H1 (cell line): ENCODE data around the gene GGA2. TPM values are rescaled to one million over a fixed set of nuclear protein-coding genes. Genes with fewer than 3 reads are reported as not detected.

ENCODE experiments used
- BACH1 ChIP-seq: IDR thresholded peaks from 2 replicates; pipeline ENCODE4 v1.6.1; 2012; ENCODE audit warnings: low read length, improper control_type of control experiment
- CEBPB ChIP-seq: IDR thresholded peaks from 2 replicates; pipeline ENCODE4 v1.6.1; 2012; ENCODE audit warnings: low read depth, low read length
- CHD7 ChIP-seq: fragments of 300-600 bp; sonication (generic); IDR thresholded peaks from 2 replicates; pipeline ENCODE4 v1.7.1; 2012; ENCODE audit warnings: low read length, moderate library complexity, mild to moderate bottlenecking, inconsistent platforms; ENCODE audit not compliant: insufficient replicate concordance
- GABPA ChIP-seq: IDR thresholded peaks from 2 replicates; pipeline ENCODE4 v1.6.1; 2011; ENCODE audit warnings: mild to moderate bottlenecking, low read length, moderate library complexity, borderline replicate concordance; ENCODE audit not compliant: insufficient read depth
- POLR2A ChIP-seq, 2 experiments: IDR thresholded peaks; 1 replicate in 1 of 2; 2 replicates in 1 of 2; pipeline ENCODE4 v1.6.1; 2011; ENCODE audit warnings: low read depth in 2 of 2, low read length in 2 of 2, mild to moderate bottlenecking in 2 of 2; ENCODE audit errors: control extremely low read depth in 1 of 2
- SIN3A ChIP-seq, 2 experiments: IDR thresholded peaks in 1 of 2; conservative IDR thresholded peaks in 1 of 2; 2 replicates each; pipeline ENCODE4 v1.6.1; 2011 to 2012; ENCODE audit warnings: low read length in 2 of 2, improper control_type of control experiment in 1 of 2, low read depth in 1 of 2, mild to moderate bottlenecking in 1 of 2
- SP1 ChIP-seq: IDR thresholded peaks from 2 replicates; pipeline ENCODE4 v1.6.1; 2011; ENCODE audit warnings: low read depth, low read length
- SP4 ChIP-seq: IDR thresholded peaks from 2 replicates; pipeline ENCODE4 v1.6.1; 2012; ENCODE audit warnings: low read length, inconsistent platforms
- TAF1 ChIP-seq: IDR thresholded peaks from 2 replicates; pipeline ENCODE4 v1.6.1; 2011; ENCODE audit warnings: mild to moderate bottlenecking, low read depth, low read length
- TAF7 ChIP-seq: optimal IDR thresholded peaks from 2 replicates; pipeline ENCODE3; 2011; ENCODE audit warnings: low read depth, mild to moderate bottlenecking, inconsistent platforms, low read length, moderate library complexity, borderline replicate concordance
- polyA plus RNA-seq, 7 experiments: library from polyadenylated mRNA; depleted of rRNA in 3 of 7; stranded (reverse) in 5 of 7; unstranded in 2 of 7; fragments of >200 nt in 5 of 7; fragments of 200-250 nt in 2 of 7; gene quantifications; 1 replicate in 5 of 7; 2 replicates in 1 of 7; 4 replicates in 1 of 7; pipeline versions ENCODE4 v1.2.1 to v1.2.3, GENCODE V29; 2011 to 2013; ENCODE audit warnings: missing spikeins in 2 of 7, mixed read lengths in 2 of 7
- total RNA-seq: library from RNA; stranded (reverse); fragmentation: NEBNext Ultra II Directional; extraction: Animal tissue kit (Norgen Biotek cat#: 25700); gene quantifications from 2 replicates; pipeline ENCODE4 v1.2.1, GENCODE V29; 2021

GGA2 gene
- total and polyA plus RNA-seq, 2 of the 8 experiments (the other 6 are each of a cell fraction or from before 2014, with no cell fraction given), result 65.8 to 114 TPM

GRCh38 chr16:23464196-23464595 lies 46.1 kb downstream of the GGA2 start (continued):
- TF ChIP-seq CHD7, result no peak
- TF ChIP-seq TAF1, result no peak
- no peak for TF ChIP-seq POLR2A (IDR thresholded peaks at IDR 0.05; ENCODE audit: control extremely low read depth in 1 of 2, low read depth in 2 of 2, low read length in 2 of 2)
- no peak for TF ChIP-seq TAF7
- no peak for TF ChIP-seq SIN3A (conservative IDR thresholded peaks at IDR 0.05 in 1 of 2, IDR thresholded peaks at IDR 0.05 in 1 of 2; ENCODE audit: low read depth in 1 of 2, low read length in 2 of 2)
- TF ChIP-seq SP1, result no peak
- TF ChIP-seq CEBPB, result no peak
- TF ChIP-seq SP4, result no peak
- TF ChIP-seq BACH1, result no peak
- no peak for TF ChIP-seq GABPA
